Measurements from ENCODE around the gene KANK4.
"Not testable (repeated sequence)": the region's sequence is repeated elsewhere in the genome, so short reads cannot be mapped to it uniquely, and the experiment has no call there.

The KANK4 gene

GRCh38 chr1:62234688-62235087, 84.5 kb downstream of the KANK4 start:
- no peak for DNase-seq

- no peak for DNase-seq
Measured at GRCh38 chr1:62233926-62234450, 85.2 kb downstream of the KANK4 start.

- no peak for DNase-seq
Measured at GRCh38 chr1:62232871-62233278, 86.4 kb downstream of the KANK4 start.

GRCh38 chr1:62230718-62231117, 88.5 kb downstream of the KANK4 start:
- no peak for DNase-seq

- DNase-seq: no peak
Measured at GRCh38 chr1:62229932-62230331, 89.3 kb downstream of the KANK4 start.

- no peak for DNase-seq
Measured at GRCh38 chr1:62229468-62229867, 89.8 kb downstream of the KANK4 start.

- DNase-seq: no peak
Measured at GRCh38 chr1:62228883-62229187, 90.4 kb downstream of the KANK4 start.

- no peak for DNase-seq
Measured at GRCh38 chr1:62228136-62228882, 90.9 kb downstream of the KANK4 start.

GRCh38 chr1:62227496-62227895, 91.7 kb downstream of the KANK4 start:
- DNase-seq: no peak

- no peak for DNase-seq
Measured at GRCh38 chr1:62224182-62224581, 95.1 kb downstream of the KANK4 start.

GRCh38 chr1:62222321-62222720, 96.9 kb downstream of the KANK4 start:
- no peak for DNase-seq

- no peak for DNase-seq
Measured at GRCh38 chr1:62221171-62221570, 98.1 kb downstream of the KANK4 start.

GRCh38 chr1:62220456-62220855, 98.8 kb downstream of the KANK4 start:
- DNase-seq: not testable (repeated sequence)

- DNase-seq: no peak
Measured at GRCh38 chr1:62218604-62219003, 100.6 kb downstream of the KANK4 start.

GRCh38 chr1:62213075-62213914, 105.9 kb downstream of the KANK4 start:
- no peak for DNase-seq

GRCh38 chr1:62212411-62212810, 106.8 kb downstream of the KANK4 start:
- no peak for DNase-seq

GRCh38 chr1:62210960-62211359, 108.3 kb downstream of the KANK4 start:
- no peak for DNase-seq

- no peak for DNase-seq
Measured at GRCh38 chr1:62209931-62210595, 109.2 kb downstream of the KANK4 start.

- no peak for DNase-seq
Measured at GRCh38 chr1:62208970-62209369, 110.3 kb downstream of the KANK4 start.

GRCh38 chr1:62208087-62208486, 111.1 kb downstream of the KANK4 start:
- no peak for DNase-seq

GRCh38 chr1:62207187-62207586, 112.0 kb downstream of the KANK4 start:
- DNase-seq: no peak

- DNase-seq: no peak
Measured at GRCh38 chr1:62198781-62199125, 120.5 kb downstream of the KANK4 start.

GRCh38 chr1:62198069-62198780, 121.0 kb downstream of the KANK4 start:
- DNase-seq: no peak
